ENCODE results near the gene PCYOX1L. TPM values are rescaled to one million over a fixed set of nuclear protein-coding genes. Genes with fewer than 3 reads are reported as not detected.

The PCYOX1L gene
- total RNA-seq, 4 donors from 2014 or later, result 0.75 to 5.4 (median 2.8) TPM

- TF ChIP-seq, protein P1, sequence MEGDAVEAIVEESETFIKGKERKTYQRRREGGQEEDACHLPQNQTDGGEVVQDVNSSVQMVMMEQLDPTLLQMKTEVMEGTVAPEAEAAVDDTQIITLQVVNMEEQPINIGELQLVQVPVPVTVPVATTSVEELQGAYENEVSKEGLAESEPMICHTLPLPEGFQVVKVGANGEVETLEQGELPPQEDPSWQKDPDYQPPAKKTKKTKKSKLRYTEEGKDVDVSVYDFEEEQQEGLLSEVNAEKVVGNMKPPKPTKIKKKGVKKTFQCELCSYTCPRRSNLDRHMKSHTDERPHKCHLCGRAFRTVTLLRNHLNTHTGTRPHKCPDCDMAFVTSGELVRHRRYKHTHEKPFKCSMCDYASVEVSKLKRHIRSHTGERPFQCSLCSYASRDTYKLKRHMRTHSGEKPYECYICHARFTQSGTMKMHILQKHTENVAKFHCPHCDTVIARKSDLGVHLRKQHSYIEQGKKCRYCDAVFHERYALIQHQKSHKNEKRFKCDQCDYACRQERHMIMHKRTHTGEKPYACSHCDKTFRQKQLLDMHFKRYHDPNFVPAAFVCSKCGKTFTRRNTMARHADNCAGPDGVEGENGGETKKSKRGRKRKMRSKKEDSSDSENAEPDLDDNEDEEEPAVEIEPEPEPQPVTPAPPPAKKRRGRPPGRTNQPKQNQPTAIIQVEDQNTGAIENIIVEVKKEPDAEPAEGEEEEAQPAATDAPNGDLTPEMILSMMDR (IDR thresholded peaks at IDR 0.05), result no peak
- TF ChIP-seq EP300 (IDR thresholded peaks at IDR 0.05; ENCODE audit: low read depth) (no peak), POLR2A (IDR thresholded peaks at IDR 0.05) (no peak), POLR2AphosphoS5 (IDR thresholded peaks at IDR 0.05) (peak in 1 of 3 donors; percentile 2)
- Histone ChIP-seq H3K4me3 (no peak overlapping the region), H3K9me3 (no peaks in the 10 kb centered on the region), H3K4me1 (peaks cover 0 to 34% (median 14%) of the 10 kb centered on the region in 4 donors), H3K27me3 (no peaks in the 10 kb centered on the region), H3K27ac (peak overlapping the region; percentile 82 to 97 (median 93)), H3K36me3 (peaks cover 0 to 11% (median 0%) of the 10 kb centered on the region in 4 donors)
- in situ Hi-C loops (cut with MboI; ENCODE audit: low pct_ligation_motif_present in 1 of 4, low pct_unique_long_range_greater_than_20kb in 1 of 4, low sequenced_read_pairs in 3 of 4), result no loop called here
- intact Hi-C loops (cut with DNase I; ENCODE audit: low total_unique reads), result no loop called here
- DNase-seq, result no peak
- 72 to 74% methylated on average over 6 to 15 of the region's 15 CpGs for WGBS, 2 donors (ENCODE audit: low coverage in 1 of 2)
Observed at GRCh38 chr5:149403923-149404745, 46.3 kb downstream of the PCYOX1L start.

DNA sequence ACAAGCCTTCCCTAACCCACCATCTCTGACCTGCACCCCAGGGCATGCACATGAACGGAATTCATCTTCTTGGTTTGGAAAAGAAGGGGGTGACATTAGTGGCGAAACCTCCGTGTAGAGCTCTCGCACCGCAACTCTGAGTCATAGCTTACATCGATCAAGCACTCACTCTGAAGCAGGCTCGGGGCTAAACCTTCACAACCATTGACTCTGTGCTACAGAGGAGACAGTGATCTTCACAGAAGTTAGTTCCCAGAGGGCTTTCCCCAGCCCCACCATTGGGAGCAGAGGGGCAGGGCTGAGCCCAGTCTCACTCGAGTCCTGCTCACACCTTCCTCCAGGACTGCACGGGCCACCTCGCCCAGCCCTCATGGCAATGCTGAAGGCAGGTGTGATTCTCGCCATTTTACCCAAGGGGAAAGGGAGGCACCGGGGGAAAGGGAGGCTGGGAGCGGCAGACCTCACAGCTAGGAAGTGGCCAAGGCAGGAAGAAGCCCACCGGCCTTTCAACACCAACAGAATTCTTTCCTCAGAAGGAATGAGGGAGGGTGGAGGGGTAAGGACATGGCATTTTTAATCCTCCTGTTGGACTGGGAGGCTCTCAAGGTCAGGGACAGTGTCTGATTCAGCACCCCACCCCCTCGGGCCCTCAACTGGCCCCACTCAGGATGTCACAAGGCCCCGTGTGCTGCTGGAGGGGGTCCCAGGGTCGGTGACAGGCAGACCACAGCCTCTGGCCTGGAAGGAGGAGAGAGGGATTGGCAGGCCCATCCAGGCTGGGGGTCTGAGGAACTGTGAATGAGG is 47.1 kb downstream of the PCYOX1L start:
- in situ Hi-C loops (cut with MboI; ENCODE audit: low pct_ligation_motif_present in 1 of 4, low pct_unique_long_range_greater_than_20kb in 1 of 4, low sequenced_read_pairs in 3 of 4), result no loop called here

DNA sequence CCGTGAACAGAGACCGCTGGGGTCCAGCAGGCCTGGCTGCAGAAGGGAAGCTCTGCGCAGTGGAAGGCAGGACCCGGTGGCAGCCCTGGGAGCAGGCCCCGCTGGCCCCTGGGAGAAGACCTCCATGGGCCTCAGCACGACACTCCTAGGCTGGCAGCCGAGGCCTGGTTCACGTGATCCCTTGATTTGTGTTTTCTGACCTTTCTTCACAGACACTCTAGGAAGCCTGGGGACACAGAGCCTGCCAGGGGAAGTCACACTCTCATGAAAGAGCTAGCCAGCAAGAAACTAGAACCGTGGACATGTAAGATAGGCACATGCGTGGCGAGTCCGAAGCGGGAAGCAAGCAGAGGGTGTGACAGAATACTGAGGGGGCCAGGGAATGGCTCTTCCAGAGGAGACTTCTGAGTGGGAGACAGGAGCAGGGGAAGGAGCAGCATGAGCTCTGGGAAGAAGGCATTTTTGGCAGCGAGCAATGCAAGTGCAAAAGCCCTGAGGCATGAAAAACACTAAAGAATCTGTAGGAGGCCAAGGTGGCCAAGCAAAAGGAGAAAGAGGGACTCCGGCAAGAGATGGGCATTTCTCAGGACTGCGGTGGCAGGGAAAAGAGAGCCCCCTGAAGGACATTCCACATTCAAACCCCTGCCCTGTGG is 47.8 kb downstream of the PCYOX1L start:
- Histone ChIP-seq H3K9me3 (no peaks in the 10 kb centered on the region), H3K4me1 (peaks cover 0 to 25% (median 14%) of the 10 kb centered on the region in 4 donors), H3K36me3 (peaks cover 0 to 22% (median 0%) of the 10 kb centered on the region in 4 donors), H3K27me3 (no peaks in the 10 kb centered on the region), H3K4me3 (peak overlapping the region in 1 of 4 donors; percentile 1), H3K27ac (peak overlapping the region; percentile 82 to 97 (median 93))
- WGBS, 2 donors (ENCODE audit: low coverage in 1 of 2), result 54 to 70% methylated on average over 3 to 16 of the region's 16 CpGs
- DNase-seq, result no peak
- no peak for TF ChIP-seq POLR2AphosphoS5 (IDR thresholded peaks at IDR 0.05)
- no peak for TF ChIP-seq POLR2A (IDR thresholded peaks at IDR 0.05)
- no peak for TF ChIP-seq EP300 (IDR thresholded peaks at IDR 0.05; ENCODE audit: low read depth)
- TF ChIP-seq, protein P1 (IDR thresholded peaks at IDR 0.05), result no peak
- in situ Hi-C loops (cut with MboI; ENCODE audit: low pct_ligation_motif_present in 1 of 4, low pct_unique_long_range_greater_than_20kb in 1 of 4, low sequenced_read_pairs in 3 of 4) (no loop called here), intact Hi-C loops (cut with DNase I; ENCODE audit: low total_unique reads) (no loop called here)

More for the DNA sequence above, 47.1 kb downstream of the PCYOX1L start:
- H3K27ac ChIP-seq, result peak overlapping the region; percentile 82 to 97 (median 93)
- H3K4me3 ChIP-seq, result peak overlapping the region in 1 of 4 donors; percentile 1
- DNase-seq, result no peak
- WGBS, 2 donors (ENCODE audit: low coverage in 1 of 2), result 61 to 100% methylated on average over 1 to 17 of the region's 17 CpGs
- intact Hi-C loops (cut with DNase I; ENCODE audit: low total_unique reads), result no loop called here
- H3K9me3 ChIP-seq, result no peaks in the 10 kb centered on the region
- no peaks in the 10 kb centered on the region for H3K27me3 ChIP-seq
- peaks cover 0 to 33% (median 14%) of the 10 kb centered on the region in 4 donors for H3K4me1 ChIP-seq
- TF ChIP-seq POLR2AphosphoS5 (IDR thresholded peaks at IDR 0.05), result peak in 2 of 3 donors; percentile 3 to 29
- TF ChIP-seq EP300 (IDR thresholded peaks at IDR 0.05; ENCODE audit: low read depth), result no peak
- peaks cover 0 to 19% (median 0%) of the 10 kb centered on the region in 4 donors for H3K36me3 ChIP-seq

- peaks cover 0 to 22% (median 0%) of the 10 kb centered on the region in 4 donors for H3K36me3 ChIP-seq
- in situ Hi-C loops (cut with MboI; ENCODE audit: low pct_ligation_motif_present in 1 of 4, low pct_unique_long_range_greater_than_20kb in 1 of 4, low sequenced_read_pairs in 3 of 4) (no loop called here), intact Hi-C loops (cut with DNase I; ENCODE audit: low total_unique reads) (no loop called here)
- H3K27ac ChIP-seq, result peak overlapping the region; percentile 82 to 97 (median 93)
- WGBS, 2 donors (ENCODE audit: low coverage in 1 of 2), result 55% methylated on average over 9 of the region's 9 CpGs; no CpG with 5 or more reads in 1 of the 2 donors
- peaks cover 0 to 22% (median 14%) of the 10 kb centered on the region in 4 donors for H3K4me1 ChIP-seq
- TF ChIP-seq, protein P1 (IDR thresholded peaks at IDR 0.05), result no peak
- peak; percentile 90 for TF ChIP-seq POLR2A (IDR thresholded peaks at IDR 0.05)
- no peak for TF ChIP-seq EP300 (IDR thresholded peaks at IDR 0.05; ENCODE audit: low read depth)
- peak; percentile 87 to 94 (median 94) for TF ChIP-seq POLR2AphosphoS5 (IDR thresholded peaks at IDR 0.05)
- peak; percentile 70 for DNase-seq
- peak overlapping the region; percentile 43 to 53 (median 50) for H3K4me3 ChIP-seq
- H3K27me3 ChIP-seq, result no peaks in the 10 kb centered on the region
- H3K9me3 ChIP-seq, result no peaks in the 10 kb centered on the region
Observed at GRCh38 chr5:149406203-149406978, 48.5 kb downstream of the PCYOX1L start.

Measured in transverse colon (tissue), 4 donors.